AG04450 (cell line): ENCODE results near the gene ERCC4. TPM values are rescaled to one million over a fixed set of nuclear protein-coding genes. Genes with fewer than 3 reads are reported as not detected.

Experiments
- CTCF ChIA-PET: fragments of 300-600, 350-600 bp; formaldehyde crosslinking; extraction: SDS; loops from one replicate; lab custom pipeline; 2022; ENCODE audit warnings: antibody characterized with exemption, inconsistent platforms; lab: Charles Lee
- POLR2A ChIA-PET: fragments of 350-600 bp; formaldehyde crosslinking; extraction: SDS; loops from one replicate; lab custom pipeline; 2021; ENCODE audit warnings: antibody characterized with exemption, inconsistent platforms; lab: Yijun Ruan, JAX
- DNase-seq: peaks from one replicate; pipeline ENCODE4 v3.0.0-alpha.2; 2011; ENCODE audit warnings: low read depth, low spot score
- H3K27ac ChIP-seq: one replicate; pipeline ENCODE4 v1.5.1; 2012; ENCODE audit warnings: low read depth, low read length, control low read depth
- H3K27me3 ChIP-seq: one replicate; pipeline ENCODE4 v1.6.0; 2012; ENCODE audit warnings: low read length; ENCODE audit not compliant: control insufficient read depth, insufficient read depth
- H3K4me3 ChIP-seq: 2 replicates; pipeline ENCODE4 v1.5.1; 2011; ENCODE audit warnings: mild to moderate bottlenecking, low read depth, low read length, control low read depth
- H3K9me3 ChIP-seq: 2 replicates; pipeline ENCODE4 v1.5.1; 2012; ENCODE audit warnings: low read length; ENCODE audit not compliant: control insufficient read depth, insufficient read depth
- CTCF ChIP-seq: IDR thresholded peaks from 2 replicates; pipeline ENCODE4 v1.5.1; 2011; ENCODE audit warnings: low read depth, low read length, control low read depth, inconsistent platforms
- polyA plus RNA-seq: library from polyadenylated mRNA; depleted of rRNA; stranded (reverse); fragments of >200 nt; gene quantifications from 2 replicates; pipeline ENCODE4 v1.2.3, GENCODE V29; 2011

ERCC4 gene
- polyA plus RNA-seq, 1 experiment, result 9.8 TPM

DNA sequence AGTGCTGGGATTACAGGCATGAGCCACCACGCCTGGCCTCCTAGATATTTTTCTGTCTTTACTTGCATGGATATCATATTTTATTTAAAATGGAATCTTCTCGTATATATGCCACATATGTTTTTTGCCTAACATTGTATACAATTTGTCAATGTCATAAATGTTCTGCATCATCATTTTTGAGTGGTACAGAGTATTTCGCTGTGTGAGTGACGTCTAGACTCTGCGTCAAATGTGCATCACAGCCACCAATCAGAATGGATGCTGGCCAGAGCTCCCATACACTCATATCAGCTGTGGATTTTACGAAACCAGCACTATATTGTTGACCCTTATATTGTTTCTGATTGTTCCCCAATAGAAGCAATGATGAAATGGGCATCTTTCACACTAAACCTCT, 57.2 kb downstream of the ERCC4 start:
- ChIA-PET CTCF (no interaction called here), POLR2A (no interaction called here)

GRCh38 chr16:13982451-13982850, 62.5 kb downstream of the ERCC4 start:
- Histone ChIP-seq H3K4me3 (no peak overlapping the region), H3K9me3 (no peaks in the 10 kb centered on the region), H3K27ac (no peak overlapping the region), H3K27me3 (no peaks in the 10 kb centered on the region)
- ChIA-PET POLR2A (no interaction called here), CTCF (no interaction called here)
- DNase-seq, result no peak
- TF ChIP-seq CTCF, result no peak

More for the DNA sequence above, 57.2 kb downstream of the ERCC4 start:
- DNase-seq, result no peak
- Histone ChIP-seq H3K4me3 (no peak overlapping the region), H3K9me3 (no peaks in the 10 kb centered on the region), H3K27me3 (no peaks in the 10 kb centered on the region), H3K27ac (no peak overlapping the region)
- no peak for TF ChIP-seq CTCF

DNA sequence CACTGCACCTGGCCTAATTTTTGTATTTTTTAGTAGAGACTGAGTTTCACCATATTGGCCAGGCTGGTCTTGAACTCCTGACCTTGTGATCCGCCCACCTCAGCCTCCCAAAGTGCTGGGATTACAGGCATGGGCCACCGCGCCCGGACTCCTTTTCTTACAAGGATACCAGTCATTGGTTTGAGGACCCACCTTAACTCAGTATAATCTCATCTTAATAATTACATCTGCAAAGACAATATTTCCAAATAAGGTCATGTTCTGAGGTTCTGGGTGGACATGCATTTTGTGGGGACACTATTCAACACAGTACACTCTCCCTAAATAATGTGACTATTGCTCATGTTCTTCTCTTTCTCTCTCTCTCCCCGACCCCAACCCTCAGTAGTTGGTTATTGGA, 63.7 kb downstream of the ERCC4 start:
- CTCF ChIA-PET, result no interaction called here

GRCh38 chr16:13984794-13985193, 64.8 kb downstream of the ERCC4 start:
- Histone ChIP-seq H3K9me3 (no peaks in the 10 kb centered on the region), H3K4me3 (no peak overlapping the region), H3K27ac (no peak overlapping the region), H3K27me3 (no peaks in the 10 kb centered on the region)
- TF ChIP-seq CTCF, result no peak
- no peak for DNase-seq
- CTCF ChIA-PET, result no interaction called here
- POLR2A ChIA-PET, result no interaction called here

More for the DNA sequence above, 63.7 kb downstream of the ERCC4 start:
- H3K27ac ChIP-seq, result no peak overlapping the region
- POLR2A ChIA-PET, result no interaction called here
- no peak for DNase-seq
- no peaks in the 10 kb centered on the region for H3K9me3 ChIP-seq
- no peak overlapping the region for H3K4me3 ChIP-seq
- TF ChIP-seq CTCF, result no peak
- no peaks in the 10 kb centered on the region for H3K27me3 ChIP-seq

GRCh38 chr16:13988038-13988437, 68.1 kb downstream of the ERCC4 start:
- Histone ChIP-seq H3K9me3 (no peaks in the 10 kb centered on the region), H3K27me3 (peaks cover 3% of the 10 kb centered on the region), H3K27ac (no peak overlapping the region), H3K4me3 (no peak overlapping the region)
- no peak for DNase-seq
- CTCF ChIA-PET, result interaction anchor here (0.6 kb wide), 1 partner anchor 68 kb away, joined by 5 read pairs; the partner anchor contains the start of gene ERCC4
- POLR2A ChIA-PET, result no interaction called here
- TF ChIP-seq CTCF, result no peak
